Adrenal gland (tissue), 12 donors: ENCODE data around the gene PPTC7. TPM values are rescaled to one million over a fixed set of nuclear protein-coding genes. Genes with fewer than 3 reads are reported as not detected.
A peak's percentile ranks its signal among the peaks of the same experiment; 100 is the strongest.
"Not testable (repeated sequence)": the region's sequence is repeated elsewhere in the genome, so short reads cannot be mapped to it uniquely, and the experiment has no call there.

Experiments
- DNase-seq, 7 donors: peaks; one replicate each; pipeline ENCODE4 v3.0.0-alpha.2; 2019 to 2020
- H3K27ac ChIP-seq, 5 donors: fragments of 200-600 bp; sonication (generic) in 4 of 5; 1 replicate in 3 of 5; 2 replicates in 2 of 5; pipeline versions ENCODE4 v1.5.1 to v1.8.0; 2016 to 2020; ENCODE audit warnings: mild to moderate bottlenecking in 1 of 5
- H3K27me3 ChIP-seq: fragments of 200-600 bp; 2 replicates; pipeline ENCODE4 v1.8.0; 2021
- H3K36me3 ChIP-seq, 2 donors: fragments of 200-600 bp; replicated peaks in 1 of 2; 1 replicate in 1 of 2; 2 replicates in 1 of 2; pipeline versions ENCODE4 v1.5.1 to v1.8.0; 2018 to 2022
- H3K4me1 ChIP-seq, 2 donors: fragments of 200-600 bp; replicated peaks in 1 of 2; 1 replicate in 1 of 2; 2 replicates in 1 of 2; pipeline versions ENCODE4 v1.5.1 to v1.8.0; 2018 to 2021
- H3K4me3 ChIP-seq, 4 donors: fragments of 200-600 bp; sonication (generic) in 3 of 4; one replicate each; pipeline ENCODE4 v1.5.1; 2016 to 2018
- H3K9me3 ChIP-seq, 3 donors: fragments of 200-600 bp; sonication (generic) in 1 of 3; replicated peaks in 1 of 3; 1 replicate in 2 of 3; 2 replicates in 1 of 3; pipeline versions ENCODE4 v1.5.1 to v1.8.0; 2016 to 2021
- POLR2A ChIP-seq, 2 donors: fragments of 450-650 bp; IDR thresholded peaks; one replicate each; pipeline ENCODE4 v1.6.1; 2017; ENCODE audit warnings: antibody characterized with exemption in 2 of 2, mild to moderate bottlenecking in 2 of 2, moderate library complexity in 1 of 2
- WGBS, 4 donors: extraction: QIAGEN DNeasy Blood & Tissue Kit in 2 of 4; methylation state at CpG; one replicate each; pipeline versions ENCODE4 v1.1.5 to v1.1.7; 2013 to 2017; 5-methylcytosine and 5-hydroxymethylcytosine counted together
- intact Hi-C, 2 donors: fragments of 100-400 bp; cut with DNase I; formaldehyde crosslinking; loops; one replicate each; pipeline versions ENCODE4 v1.14.1 to v1.15.0; 2022 to 2023
- polyA plus RNA-seq, 3 donors: library from polyadenylated mRNA; stranded (reverse); fragments of 200-250 nt in 2 of 3; fragments of 350-450 nt in 1 of 3; fragmentation: Illumina TruSeq in 1 of 3; extraction: RNeasy Lipid Tissue Mini Kit (QIAGEN cat#74804) in 1 of 3; gene quantifications; one replicate each; pipeline ENCODE4 v1.2.3, GENCODE V29; 2013 to 2014
- total RNA-seq, 9 donors: library from RNA; depleted of rRNA in 4 of 9; stranded (reverse); fragments of >200 nt in 4 of 9; fragments of 120-200 nt in 1 of 9; fragmentation: NEBNext Ultra II Directional in 1 of 9; extraction: Animal tissue kit (Norgen Biotek cat#: 25700) in 1 of 9; gene quantifications; one replicate each; pipeline versions ENCODE4 v1.1.0 to v1.2.4, GENCODE V29; 2013 to 2023
- TF ChIP-seq, protein P1 (sequence below), 6 experiments: fragments of 450-650 bp in 4 of 6; fragments of 200-600 bp in 2 of 6; sonication (generic) in 1 of 6; IDR thresholded peaks; 1 replicate in 5 of 6; 2 replicates in 1 of 6; pipeline versions ENCODE4 v1.5.1 to v1.8.0; 2016 to 2021; ENCODE audit warnings: antibody characterized with exemption in 6 of 6, mild to moderate bottlenecking in 2 of 6, moderate library complexity in 1 of 6
- donor health status: healthy with polysubstance abuse.
- donor health status: Bipolar disorder and iron deficiency.
- donor health status: DM: yes; HTN: yes; CAD: no.
- donor health status: DM: no; HTN: no; CAD: no.
- donor health status: DM: no; HTN: no; CAD: no.
- donor health status: DM: yes; HTN: yes; CAD: no.

Gene PPTC7
- total and polyA plus RNA-seq, 12 donors, result 7.1 to 43.4 (median 20.1) TPM

DNA sequence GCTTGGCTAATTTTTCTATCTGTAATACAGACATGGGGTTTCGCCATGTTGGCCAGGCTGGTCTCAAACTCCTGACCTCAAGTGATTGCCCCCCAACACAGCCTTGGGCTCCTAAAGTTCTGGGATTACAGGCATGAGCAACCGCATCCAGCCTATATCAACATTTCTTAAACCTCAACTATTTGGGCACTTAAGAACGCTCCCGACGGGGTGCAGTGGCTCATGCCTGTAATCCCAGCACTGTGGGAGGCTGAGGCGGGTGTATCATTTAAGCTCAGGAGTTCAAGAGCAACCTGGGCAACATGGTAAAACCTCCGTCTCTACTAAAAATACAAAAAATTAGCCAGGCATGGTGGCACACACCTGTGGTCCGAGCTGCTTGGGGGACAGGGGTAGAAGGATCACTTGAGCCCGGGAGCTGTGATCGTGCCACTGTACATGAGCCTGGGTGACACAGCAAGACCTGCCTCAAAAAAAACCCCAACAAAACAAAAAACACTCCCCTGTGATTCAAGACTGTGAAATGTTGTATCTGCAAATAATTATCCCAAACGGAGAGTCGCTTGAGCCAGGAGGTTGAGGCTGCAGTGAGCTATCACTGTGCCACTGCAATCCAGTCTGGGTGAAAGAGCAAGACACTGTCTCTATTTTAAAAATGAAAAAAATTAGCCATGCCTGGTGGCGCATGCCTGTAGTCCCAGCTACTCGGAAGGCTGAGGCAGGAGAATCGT, 21.5 kb downstream of the PPTC7 start:
- Histone ChIP-seq H3K4me3 (no peak overlapping the region), H3K4me1 (peaks cover 57 to 73% of the 10 kb centered on the region in 2 donors), H3K27ac (peak overlapping the region in 3 of 5 donors; percentile 1 to 26 (median 13)), H3K36me3 (no peaks in the 10 kb centered on the region), H3K9me3 (no peaks in the 10 kb centered on the region), H3K27me3 (no peaks in the 10 kb centered on the region)
- 81 to 88% (median 84%) methylated on average over 15 of the region's 15 CpGs for WGBS, 4 donors
- no peak for DNase-seq
- intact Hi-C loops, result no loop called here
- TF ChIP-seq, protein P1, sequence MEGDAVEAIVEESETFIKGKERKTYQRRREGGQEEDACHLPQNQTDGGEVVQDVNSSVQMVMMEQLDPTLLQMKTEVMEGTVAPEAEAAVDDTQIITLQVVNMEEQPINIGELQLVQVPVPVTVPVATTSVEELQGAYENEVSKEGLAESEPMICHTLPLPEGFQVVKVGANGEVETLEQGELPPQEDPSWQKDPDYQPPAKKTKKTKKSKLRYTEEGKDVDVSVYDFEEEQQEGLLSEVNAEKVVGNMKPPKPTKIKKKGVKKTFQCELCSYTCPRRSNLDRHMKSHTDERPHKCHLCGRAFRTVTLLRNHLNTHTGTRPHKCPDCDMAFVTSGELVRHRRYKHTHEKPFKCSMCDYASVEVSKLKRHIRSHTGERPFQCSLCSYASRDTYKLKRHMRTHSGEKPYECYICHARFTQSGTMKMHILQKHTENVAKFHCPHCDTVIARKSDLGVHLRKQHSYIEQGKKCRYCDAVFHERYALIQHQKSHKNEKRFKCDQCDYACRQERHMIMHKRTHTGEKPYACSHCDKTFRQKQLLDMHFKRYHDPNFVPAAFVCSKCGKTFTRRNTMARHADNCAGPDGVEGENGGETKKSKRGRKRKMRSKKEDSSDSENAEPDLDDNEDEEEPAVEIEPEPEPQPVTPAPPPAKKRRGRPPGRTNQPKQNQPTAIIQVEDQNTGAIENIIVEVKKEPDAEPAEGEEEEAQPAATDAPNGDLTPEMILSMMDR (IDR thresholded peaks at IDR 0.05), result no peak
- TF ChIP-seq POLR2A (IDR thresholded peaks at IDR 0.05), result no peak

DNA sequence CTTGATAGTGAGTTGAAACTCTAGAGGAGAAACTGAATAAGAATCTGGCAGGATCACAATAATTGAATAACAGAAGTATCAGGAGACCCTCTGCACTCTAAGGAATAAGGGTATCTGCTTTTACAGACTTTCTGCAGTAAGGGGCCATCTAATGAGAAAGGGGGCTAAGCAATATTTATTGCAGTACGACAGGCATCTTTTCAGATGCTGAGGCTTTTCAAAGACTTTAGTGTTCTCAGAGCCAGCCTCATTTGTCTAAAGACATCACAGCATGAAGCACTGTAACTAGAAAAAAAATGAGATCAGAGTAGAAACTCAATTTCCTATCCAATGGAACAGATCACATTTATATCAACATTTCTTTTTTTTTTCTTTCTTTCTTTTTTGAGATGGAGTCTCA, 22.2 kb downstream of the PPTC7 start:
- intact Hi-C loops, result no loop called here
- WGBS, 4 donors, result 57 to 81% (median 78%) methylated on average over 1 of the region's 1 CpG
- TF ChIP-seq POLR2A (IDR thresholded peaks at IDR 0.05), result no peak
- TF ChIP-seq, protein P1 (IDR thresholded peaks at IDR 0.05), result no peak
- Histone ChIP-seq H3K36me3 (no peaks in the 10 kb centered on the region), H3K9me3 (no peaks in the 10 kb centered on the region), H3K4me3 (no peak overlapping the region), H3K4me1 (peaks cover 57 to 73% of the 10 kb centered on the region in 2 donors), H3K27me3 (no peaks in the 10 kb centered on the region), H3K27ac (peak overlapping the region in 2 of 5 donors; percentile 1 to 13)
- no peak for DNase-seq

DNA sequence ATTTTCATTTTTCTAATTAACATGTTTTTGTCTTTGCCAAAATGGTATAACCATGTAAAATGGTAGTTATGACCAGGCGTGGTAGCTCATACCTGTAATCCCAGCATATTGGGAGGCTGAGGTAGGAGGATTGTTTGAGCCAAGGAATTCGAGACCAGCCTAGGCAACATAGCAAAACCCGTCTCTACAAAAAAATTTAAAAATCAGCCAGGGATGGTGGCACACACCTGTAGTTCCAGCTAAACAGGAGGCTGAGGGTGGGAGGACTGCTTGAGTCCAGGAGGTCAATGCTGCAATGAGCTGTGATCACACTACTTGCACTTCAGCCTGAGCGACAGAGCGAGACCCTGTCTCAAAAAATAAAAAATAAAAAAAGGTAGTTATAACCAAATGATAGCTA, 23.1 kb downstream of the PPTC7 start:
- WGBS, 4 donors, result 89 to 97% (median 95%) methylated on average over 5 of the region's 5 CpGs
- Histone ChIP-seq H3K4me3 (no peak overlapping the region), H3K27me3 (no peaks in the 10 kb centered on the region), H3K4me1 (peaks cover 57 to 73% of the 10 kb centered on the region in 2 donors), H3K27ac (no peak overlapping the region), H3K36me3 (no peaks in the 10 kb centered on the region), H3K9me3 (no peaks in the 10 kb centered on the region)
- DNase-seq, result no peak
- intact Hi-C loops, result no loop called here
- TF ChIP-seq POLR2A (IDR thresholded peaks at IDR 0.05), result no peak
- TF ChIP-seq, protein P1 (IDR thresholded peaks at IDR 0.05), result no peak

DNA sequence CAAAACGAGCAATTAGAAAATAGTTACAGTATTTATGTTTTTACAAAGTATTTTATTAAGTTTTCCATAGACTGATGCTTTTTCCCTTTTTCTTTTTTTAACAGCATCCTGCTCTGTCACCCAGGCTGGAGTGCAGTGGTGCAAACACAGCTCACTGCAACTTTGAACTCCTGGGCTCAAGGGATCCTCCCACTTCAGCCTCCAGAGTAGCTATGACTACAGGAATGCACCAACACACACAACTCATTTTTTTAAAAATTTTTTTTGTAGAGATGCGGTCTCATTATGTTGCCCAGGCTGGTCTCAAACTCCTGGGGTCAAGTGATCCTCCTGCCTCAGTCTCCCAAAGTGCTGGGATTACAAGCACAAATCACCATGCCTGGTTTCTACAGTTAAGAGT, 24.2 kb downstream of the PPTC7 start:
- H3K4me1 ChIP-seq, result peaks cover 47 to 72% of the 10 kb centered on the region in 2 donors
- DNase-seq, H3K4me3 ChIP-seq, H3K27me3 ChIP-seq, H3K9me3 ChIP-seq, intact Hi-C loops, H3K36me3 ChIP-seq, H3K27ac ChIP-seq: not testable (repeated sequence)
- 90 to 94% (median 94%) methylated on average over 2 of the region's 2 CpGs for WGBS, 4 donors

DNA sequence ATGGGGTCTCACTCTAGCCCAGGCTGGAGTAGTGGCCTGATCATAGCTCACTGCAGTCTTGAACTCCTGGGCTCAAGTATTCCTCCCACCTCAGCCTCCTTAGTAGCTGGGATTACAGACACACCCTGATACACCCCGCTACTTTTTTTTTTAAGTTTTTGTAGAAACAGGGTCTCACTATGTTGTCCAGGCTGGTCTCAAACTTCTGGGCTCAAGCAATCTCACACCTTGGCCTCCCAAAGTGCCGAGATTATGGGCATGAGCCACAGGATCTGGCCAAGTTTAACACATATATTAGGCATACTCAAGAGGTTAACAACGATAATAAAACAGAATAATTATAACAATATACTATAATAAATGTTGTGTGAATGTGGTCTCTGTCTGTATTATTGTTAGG, 25.8 kb downstream of the PPTC7 start:
- Histone ChIP-seq H3K27me3 (no peaks in the 10 kb centered on the region), H3K36me3 (no peaks in the 10 kb centered on the region), H3K4me3 (no peak overlapping the region), H3K4me1 (peaks cover 30 to 55% of the 10 kb centered on the region in 2 donors), H3K9me3 (no peaks in the 10 kb centered on the region), H3K27ac (no peak overlapping the region)
- intact Hi-C loops, result no loop called here
- DNase-seq, result no peak
- TF ChIP-seq, protein P1 (IDR thresholded peaks at IDR 0.05), result no peak
- no peak for TF ChIP-seq POLR2A (IDR thresholded peaks at IDR 0.05)
- 91 to 97% (median 94%) methylated on average over 3 of the region's 3 CpGs for WGBS, 4 donors
